Activated CD4-positive, CD25-positive, alpha-beta regulatory T cell treated with anti-CD3 and anti-CD28 coated beads, Interleukin-2, amount 50 U/mL, for 72 hours (primary cell): ENCODE measurements around the gene CACUL1.

Experiments used
- DNase-seq: peaks from one replicate; pipeline ENCODE4 v3.0.0; 2021

Gene CACUL1

GRCh38 chr10:118730756-118731456 is 23.9 kb downstream of the CACUL1 start:
- no peak for DNase-seq

DNA sequence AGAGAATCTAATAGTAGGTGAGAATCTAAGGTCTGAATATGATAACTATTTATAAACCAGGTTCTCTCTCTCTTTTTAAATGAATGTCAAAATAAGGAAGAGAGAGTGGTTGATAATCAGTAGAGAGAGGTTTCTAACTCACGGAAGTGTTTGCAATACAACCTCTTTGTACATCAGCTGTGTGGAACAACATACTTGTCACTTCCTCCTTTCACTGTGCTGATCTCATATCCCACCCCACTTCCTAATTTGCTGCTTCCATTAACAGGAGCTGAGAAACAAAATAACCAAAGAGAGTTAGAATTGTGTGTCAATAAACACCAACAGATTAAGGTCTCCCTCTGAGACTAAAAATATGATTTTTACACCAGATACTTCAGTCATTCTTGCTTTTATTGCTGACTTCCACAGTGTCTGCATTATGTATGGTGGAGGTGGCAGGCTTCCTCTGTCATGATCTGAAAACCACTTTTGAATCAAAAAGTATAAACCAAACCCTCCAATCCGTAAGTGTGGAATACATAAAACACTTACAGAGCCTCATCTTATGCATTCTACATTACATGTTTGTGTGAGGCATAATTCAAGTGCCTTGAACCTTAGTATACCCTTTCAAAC is 25.0 kb downstream of the CACUL1 start:
- no peak for DNase-seq

DNA sequence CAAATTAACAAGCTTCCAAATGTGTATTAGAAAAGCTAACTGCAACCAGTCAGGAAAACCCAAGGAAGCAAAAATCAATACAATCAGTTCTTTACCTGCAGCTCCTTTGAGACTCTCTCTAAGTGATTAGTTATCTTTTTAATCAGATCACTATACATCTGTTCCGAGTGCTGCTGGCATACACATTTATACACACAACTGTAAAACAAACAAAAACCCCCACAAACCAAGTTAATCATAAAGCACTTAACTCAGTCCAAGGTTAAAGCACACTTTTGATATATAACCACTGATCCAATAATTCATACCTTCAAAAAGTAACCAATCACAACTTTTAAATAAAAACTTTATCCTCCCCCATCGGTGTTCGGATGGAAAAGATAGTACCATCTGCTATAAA is 25.6 kb downstream of the CACUL1 start:
- DNase-seq = no peak

DNA sequence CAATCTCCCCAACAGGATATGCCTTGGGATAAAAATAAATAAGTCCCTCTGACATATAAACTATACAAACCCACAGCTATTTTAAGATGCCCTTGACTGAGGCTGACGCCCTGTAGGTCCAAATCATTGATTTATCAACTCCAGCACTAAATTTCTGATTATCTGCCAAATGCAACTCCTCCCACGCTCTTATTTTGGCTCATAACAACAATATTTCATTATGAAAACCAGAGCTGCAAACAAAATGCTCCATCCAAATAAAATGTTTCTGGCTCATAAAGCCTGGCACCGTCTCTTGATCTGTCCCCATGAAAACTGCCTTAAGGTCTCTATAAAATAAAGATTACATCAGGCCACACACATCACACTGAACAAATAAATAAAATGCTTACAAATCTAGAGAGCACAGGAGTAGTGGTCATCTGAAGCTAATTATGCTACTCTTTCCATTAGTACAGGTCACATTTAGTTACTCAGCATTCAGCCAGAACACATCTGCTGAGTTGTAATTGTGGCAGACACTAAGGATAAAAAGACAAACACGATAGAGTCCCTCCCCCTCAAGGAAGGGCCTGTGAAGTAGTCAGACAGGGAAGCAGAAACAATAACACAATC is 28.8 kb downstream of the CACUL1 start:
- DNase-seq = no peak

DNA sequence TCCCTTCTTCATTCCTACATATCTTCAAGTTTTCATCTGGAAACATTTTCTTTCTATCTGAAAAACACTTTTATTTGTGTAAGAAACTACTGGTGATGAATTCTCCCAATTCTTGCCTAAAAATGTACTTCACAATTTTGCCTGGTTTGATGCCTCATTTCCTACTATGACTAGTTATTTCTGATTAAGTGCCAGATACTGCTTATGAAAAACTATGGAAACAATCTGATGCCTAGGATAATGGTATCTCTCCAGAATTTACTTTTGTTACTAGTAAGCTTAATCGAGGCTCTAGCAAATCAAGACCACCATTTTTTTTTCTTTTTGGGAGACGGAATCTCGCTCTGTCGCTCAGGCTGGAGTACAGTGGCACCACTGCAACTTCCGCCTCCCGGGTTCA is 31.3 kb downstream of the CACUL1 start:
- DNase-seq = no peak

- no peak for DNase-seq
These were observed 33.3 kb downstream of the CACUL1 start for GRCh38 chr10:118721539-118721876.

- peak; percentile 48 for DNase-seq
These were observed 33.9 kb downstream of the CACUL1 start for GRCh38 chr10:118720685-118721538.

- no peak for DNase-seq
These were observed 40.4 kb downstream of the CACUL1 start for GRCh38 chr10:118714366-118714765.

GRCh38 chr10:118712930-118713634 is 41.7 kb downstream of the CACUL1 start:
- no peak for DNase-seq

GRCh38 chr10:118712080-118712479 is 42.7 kb downstream of the CACUL1 start:
- no peak for DNase-seq

DNA sequence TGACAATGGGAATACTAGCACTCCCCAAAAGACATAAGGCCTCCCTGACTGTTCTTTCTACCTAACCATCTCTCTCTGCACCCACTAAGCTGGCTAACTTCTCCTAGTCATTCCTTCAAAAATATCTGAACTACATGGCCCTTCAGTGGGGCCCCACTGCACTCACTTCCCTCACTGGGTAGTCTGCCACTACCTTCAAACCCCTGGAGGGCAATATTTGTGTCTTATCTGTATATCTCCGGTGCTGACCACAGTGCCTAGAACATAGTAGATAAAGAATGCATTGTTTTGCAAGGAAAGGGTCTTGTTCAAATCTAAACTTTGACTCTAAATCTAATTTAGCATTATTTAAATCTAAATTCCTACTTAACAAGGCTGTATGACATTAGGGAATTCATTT is 44.3 kb downstream of the CACUL1 start:
- DNase-seq = no peak

DNA sequence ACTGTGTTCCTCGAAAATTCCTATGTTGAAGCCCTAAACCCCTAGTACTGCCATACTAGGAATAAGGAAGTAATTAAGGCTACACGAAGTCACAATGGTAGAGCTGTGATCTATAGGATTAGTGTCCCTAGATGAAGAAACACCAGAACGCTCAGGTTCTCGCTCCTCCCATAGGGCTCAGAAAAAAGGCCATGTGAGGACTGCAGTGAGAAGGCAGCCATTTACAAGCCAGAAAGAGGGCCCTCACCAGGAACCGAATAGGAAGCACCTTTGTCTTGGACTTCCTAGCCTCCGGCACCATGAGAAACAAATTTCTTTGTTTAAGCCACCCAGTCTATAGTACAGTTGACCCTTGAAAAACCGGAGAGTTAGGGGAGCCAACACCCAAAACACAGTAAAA is 46.2 kb downstream of the CACUL1 start:
- no peak for DNase-seq

DNA sequence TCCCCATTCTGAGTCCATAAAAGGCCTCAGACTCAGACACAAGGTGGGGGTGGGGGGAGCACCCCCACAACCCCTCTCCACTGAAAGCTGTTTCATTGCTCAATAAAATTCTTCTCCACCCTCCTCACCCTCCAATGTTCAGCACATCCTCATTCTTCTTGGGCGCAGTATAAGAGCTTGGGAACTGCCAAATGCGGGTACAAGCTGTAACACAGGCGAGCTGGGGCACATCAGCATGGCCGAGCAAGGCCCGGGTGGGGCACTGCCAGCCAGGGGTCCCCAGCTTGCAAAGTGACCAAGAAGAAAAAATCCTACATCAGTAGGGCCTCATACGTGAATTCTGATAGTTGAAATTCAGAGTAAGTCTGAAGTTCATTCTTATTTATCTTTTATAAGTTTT is 50.1 kb downstream of the CACUL1 start:
- DNase-seq = no peak

DNA sequence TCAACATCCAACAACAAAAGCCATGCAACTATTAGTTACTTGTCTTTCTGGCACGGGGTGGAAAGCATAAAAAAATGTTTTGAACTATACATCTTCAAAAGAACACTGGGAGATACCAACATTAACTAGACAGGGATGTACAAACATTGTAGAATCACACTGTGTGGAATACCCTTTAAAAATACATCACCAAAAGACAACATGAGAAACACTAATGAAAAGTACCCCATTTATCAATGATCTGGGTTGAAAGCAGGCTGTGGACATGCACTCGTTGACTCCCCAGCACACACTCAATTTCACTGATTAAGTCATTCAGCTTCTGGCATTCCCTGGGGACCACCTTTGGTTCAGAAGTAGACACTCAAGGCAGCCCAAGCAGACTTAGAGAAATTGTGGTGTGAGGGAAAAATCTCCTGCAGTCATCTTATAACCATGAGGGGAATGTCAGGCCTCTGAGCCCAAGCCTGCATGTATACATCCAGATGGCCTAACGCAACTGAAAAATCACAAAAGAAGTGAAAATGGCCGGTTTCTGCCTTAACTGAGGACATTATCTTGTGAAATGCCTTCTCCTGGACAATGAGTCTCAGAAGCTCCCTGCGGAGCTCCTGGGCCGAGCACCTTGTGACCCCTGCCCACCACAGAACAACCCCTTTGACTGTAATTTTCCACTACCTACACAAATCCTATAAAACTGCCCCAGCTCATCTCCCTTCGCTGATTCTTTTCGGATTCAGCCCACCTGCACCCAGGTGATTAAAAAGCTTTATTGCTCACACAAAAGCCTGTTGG is 53.0 kb downstream of the CACUL1 start:
- no peak for DNase-seq

DNA sequence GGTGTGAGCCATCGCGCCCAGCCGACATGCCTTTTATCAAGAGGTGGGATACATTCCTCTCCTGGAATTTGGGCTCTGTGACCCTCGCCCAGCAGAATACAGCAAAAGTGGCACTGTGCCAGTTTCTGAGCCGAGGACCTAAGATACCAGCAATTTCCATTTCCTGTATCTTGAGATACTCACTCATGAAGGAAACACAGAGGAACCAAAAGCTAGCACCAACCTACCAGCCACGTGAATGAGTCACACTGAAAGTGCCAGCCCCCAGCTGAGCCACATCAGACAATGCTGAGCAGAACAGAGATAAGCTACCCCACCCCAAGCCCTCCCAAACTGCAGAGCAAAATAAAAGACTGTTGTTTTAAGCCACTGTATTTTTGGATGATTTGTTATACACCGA is 56.3 kb downstream of the CACUL1 start:
- DNase-seq = peak; percentile 65

DNA sequence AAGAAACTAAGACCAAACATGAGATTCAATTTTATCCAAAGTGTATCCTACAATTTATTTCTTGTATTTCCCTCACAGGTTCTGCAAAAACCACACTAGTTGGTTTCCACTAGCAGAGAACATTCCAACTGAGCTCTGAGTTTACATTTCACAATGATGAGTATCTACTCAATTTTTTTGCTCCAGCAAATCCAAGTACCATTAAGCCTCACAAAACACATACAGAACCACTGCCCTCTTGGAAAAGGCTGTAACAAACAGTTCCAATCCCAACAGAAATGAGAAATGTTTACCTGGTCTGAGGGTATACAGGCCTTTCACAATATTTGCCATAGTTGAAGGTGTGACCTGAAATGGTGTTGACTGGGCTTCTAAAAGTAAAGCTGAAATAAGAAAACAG is 59.9 kb downstream of the CACUL1 start:
- DNase-seq = no peak

DNA sequence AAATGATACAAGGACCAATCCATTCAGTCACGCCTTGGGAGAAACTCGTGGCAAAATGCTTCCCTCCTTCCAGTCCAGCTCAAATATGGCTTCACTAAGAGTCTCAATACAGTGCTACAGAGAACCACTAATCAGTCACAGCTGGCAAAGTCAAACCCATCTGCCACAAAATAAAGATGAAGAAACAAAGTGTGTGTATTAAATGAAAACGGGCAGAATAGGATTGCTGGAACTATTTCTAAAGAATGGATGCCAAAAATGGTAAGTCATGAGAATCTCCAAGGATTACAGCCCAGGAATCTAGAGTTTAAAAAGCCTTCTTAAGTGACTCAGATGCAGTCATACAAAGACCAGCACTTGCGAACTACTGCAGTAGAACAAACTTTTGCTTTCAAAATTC is 61.9 kb downstream of the CACUL1 start:
- DNase-seq = no peak

DNA sequence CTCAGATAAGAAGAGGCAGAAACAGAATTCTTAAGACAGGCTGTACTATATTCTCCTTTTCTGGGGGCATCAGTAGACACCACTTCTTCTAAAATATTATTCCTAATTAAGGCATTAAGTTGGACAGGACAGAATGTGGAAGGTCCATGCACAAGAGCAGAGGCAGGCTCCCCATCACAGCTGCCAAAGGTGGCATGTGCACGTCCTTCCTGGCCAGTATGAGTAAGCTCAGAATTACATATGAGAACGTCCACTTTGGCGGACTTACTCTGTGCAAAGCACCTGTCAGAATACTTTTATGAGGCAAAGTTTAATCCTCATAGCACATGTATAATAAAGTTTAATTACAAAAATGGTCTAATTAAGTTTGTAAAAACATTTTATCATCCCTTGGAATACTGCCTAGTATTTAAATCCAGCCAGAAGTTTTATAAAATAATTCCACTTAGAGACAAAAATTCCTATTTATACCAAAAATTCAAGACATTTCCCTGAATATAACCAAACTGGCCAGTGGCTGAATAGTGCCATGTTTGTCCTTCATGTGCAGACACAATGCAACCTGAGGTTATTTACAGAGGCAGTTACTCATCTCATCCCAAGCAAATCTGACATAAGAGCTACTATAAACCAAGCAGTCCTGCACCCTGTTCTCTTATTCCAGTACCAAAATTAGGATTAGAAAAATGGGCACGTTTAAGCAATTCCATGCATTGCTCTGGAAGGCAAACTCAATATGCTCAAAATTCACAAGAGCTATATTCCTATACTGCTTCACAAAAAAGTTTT is 65.5 kb downstream of the CACUL1 start:
- no peak for DNase-seq

DNA sequence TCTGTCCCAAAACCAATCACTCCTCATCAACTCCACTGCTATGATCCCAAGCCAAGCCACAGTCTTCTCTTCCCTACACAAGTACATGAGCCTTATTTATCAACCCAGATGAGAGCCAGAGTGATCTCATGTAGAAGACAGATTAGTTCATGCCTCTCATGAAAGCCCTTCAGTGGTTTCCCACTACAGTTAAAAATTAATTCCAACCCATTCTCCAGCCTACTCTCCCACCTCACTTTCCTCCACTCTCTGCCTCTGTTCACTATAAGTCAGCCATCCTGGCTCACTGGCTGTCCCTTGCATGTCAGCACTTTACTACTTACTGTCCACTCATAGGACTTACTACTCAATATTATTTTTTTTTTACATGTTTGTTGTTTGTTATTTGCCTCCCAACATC is 67.3 kb downstream of the CACUL1 start:
- DNase-seq = no peak

DNA sequence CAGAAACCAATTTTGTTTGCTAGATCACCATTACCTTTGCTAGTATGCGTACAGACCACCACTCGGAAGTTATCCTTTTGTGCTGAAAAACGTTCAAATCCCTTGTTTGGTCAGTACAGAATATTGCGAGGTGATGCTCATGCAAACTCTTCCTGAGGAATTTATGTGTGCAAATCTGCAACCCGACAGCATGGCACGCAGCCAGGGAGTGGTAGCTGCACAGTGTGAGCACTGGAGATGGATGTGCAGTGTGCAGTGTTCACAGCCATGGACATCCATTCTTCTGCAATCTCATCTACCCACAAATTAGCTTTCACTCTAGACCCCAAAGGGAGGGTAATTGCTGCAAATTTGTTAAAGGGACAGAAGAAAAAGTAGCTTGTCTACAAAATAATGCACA is 72.2 kb downstream of the CACUL1 start:
- no peak for DNase-seq

DNA sequence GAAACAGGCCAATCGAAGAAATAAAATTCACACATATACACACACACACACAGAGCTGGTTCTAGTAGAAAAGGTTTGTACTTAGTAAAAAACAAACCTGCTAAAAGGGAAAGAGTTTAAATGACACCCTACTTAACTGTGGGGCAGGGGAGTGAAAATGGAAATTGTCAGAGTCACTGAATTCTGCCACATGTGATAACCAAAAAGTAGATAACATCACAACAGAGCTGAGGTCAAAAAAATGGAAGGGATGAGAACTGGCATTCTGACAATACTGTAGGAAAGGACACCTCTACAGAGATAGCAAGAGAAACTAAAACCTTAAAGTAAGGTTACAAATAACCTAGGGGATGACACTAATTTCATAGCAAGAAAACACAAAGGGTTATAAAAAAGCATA is 74.6 kb downstream of the CACUL1 start:
- no peak for DNase-seq
